SKM-1 (cell line): ENCODE data around the gene KLHL10.

Experiments used
- DNase-seq: peaks from one replicate; lab custom pipeline; 2025; ENCODE audit not compliant: unreplicated experiment; lab: John Stamatoyannopoulos, UW

Gene KLHL10

DNA sequence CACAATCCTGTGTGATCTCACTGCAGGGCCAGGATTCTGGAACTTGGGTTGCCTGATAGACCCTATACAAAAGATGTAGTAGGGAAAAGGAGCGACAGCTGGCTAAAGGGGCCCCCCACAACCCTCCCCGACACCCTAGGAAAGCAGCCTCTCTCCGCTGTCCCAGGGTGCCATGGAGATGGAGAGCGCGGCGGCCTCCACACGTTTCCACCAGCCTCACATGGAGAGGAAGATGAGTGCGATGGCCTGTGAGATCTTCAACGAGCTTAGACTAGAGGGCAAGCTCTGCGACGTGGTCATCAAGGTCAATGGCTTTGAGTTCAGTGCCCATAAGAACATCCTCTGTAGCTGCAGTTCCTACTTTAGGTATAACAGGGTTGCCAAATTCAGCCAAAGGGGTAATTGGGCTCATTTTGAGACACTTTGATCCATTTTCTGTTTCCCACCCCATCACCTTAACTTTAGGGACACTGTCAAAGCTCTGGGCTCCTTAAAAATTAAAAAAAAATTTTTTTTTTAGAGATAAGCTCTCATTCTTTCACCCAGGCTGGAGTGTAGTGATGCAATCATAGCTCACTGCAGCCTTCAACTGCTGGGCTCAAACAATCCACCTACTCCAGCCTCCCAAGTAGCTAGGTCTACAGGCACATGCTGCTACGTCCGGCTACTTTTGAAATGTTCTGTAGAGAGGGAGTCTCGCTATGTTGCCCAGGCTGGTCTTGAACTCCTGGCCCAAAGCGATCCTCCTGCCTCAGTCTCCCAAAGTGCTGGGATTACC is at the start of gene KLHL10:
TSS of gene KLHL10 (plus strand) at position 65 of the 778 bp plus-strand sequence. CDS start at position 173, 108 bp downstream.
- DNase-seq = no peak

DNA sequence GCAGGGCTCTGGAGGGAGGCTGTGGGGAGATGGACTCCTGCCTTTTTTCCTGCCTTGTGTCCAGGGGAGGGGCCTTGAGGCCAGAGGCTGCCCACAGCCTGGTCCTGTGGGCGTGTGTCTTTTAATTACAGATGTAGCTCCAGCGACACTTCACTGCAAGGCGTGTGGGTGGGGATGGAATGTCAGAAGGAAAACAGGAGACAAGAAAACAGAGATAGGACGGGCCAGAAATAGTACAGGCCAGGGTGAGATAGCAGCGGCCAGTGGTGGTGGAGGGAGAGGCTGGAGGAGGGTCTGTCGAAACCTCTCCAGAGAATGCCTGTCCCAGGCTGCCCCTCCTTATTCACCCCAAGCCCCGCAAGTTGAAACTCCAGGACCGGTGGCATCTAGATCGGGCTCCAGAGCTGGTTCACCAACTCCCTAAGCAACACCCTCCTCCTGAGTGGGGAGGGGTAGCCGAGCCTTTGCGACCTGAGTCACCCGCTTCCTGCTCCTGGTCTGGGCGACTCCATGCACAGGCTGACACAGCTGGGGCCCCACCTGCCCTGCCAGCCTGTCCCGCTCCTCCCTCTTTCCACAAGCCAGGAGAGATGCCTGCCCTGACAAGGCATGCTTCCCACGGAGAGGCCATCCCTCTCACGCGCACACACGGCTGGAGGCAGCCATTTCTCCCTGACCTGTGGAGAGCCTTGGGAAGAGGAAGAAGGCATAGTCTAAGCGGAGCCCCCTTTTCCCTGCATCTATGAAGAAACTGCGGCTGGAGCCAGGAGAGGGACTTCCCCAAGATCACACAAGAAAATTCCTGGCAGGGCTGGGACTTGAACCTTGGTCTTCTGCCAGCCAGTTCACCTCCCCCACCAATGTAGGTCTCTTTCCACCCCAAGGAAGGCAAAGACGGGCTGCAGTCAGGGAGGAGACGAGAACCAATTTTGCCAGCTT is 44.5 kb upstream of the KLHL10 start:
- DNase-seq = no peak

DNA sequence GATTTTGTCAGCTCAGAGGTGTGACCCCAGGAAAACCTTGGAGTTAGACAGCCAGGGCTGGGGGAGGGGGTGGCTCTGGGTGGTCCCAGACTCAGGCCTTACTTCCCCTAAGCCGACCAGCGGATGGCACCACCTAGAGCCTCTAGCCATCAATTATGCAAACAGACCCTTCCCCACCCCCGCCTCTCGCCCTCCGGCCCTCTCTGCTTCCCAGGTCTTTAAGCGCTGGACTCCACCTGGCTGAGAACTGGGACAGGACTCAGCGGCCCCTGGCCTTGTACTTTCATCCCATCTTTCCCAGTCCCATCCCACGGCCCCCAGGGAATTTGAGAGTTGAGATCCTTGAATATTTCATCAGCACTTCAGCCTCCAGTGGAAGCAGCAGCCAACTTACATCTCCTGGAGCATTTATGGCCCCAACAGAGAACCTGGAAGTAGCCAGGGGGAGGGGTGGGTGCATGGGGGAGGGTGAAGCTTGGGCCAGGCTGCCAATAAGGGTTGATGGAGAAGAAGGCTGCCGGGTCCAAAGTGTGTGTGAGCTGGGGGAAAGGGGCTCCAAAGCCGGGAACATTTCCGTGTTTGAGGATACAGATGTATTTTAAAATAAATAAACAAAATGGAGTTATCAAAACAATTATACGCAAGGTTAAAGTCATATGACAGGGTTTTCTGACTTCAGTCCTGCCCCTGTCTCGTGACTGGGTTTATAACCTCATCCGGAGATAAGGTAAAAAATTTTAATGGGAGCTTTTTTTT is 43.7 kb upstream of the KLHL10 start:
- DNase-seq = no peak

DNA sequence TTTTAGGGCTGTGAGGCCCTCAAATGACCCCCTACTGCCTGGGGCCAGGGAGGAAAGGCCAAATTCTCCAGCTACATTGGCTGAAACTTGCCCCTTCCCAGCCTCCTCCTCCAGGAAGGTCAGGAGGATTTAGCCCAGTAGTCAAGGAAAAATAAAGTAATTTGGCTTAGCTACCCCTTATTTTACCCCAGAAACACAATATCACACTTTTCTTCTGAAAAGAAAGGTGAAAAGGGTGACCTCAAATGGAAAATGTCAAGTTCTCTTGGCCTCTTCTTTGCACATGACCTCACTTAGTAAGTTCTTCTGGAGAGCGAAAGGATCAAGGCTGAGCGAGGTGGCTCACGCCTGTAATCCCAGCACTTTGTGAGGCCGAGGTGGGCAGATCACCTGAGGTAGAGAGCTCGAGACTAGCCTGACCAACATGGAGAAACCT is 43.1 kb upstream of the KLHL10 start:
- no peak for DNase-seq

DNA sequence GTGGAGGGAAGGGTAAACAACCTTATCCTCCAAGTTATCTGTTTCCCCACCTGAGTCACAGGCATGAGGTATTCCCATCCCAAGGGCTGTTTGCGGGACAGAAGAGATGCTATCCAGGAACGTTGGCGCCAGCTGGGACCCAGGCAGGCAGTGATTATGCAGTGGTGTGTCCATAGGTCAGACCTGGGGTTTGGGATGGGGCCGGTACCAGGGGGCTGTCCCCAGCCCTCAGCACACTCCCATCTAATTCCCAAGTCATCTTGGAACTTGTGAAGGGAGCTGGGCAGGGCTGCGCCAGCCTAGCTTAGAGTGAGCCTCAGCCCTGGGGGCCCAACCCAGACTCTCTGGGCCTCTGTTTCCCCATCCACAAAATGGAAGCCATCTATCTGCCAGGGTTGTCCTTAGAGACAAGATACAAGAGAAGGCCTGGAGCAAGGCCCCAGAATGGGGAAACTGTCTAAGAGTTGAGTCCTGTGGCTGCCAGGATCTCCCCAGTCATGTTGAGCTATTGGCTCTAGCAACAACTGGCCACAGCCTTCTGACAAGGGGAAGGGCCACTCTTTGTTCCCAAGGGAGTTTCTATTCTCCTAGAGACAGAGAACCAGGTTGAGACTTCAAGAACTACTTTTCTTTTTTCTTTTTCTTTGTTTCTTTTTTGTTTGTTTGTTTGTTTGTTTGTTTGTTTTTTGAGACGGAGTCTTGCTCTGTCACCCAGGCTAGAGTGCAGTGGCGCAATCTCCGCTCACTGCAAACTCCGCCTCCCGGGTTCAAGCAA is 41.3 kb upstream of the KLHL10 start:
- DNase-seq = no peak

DNA sequence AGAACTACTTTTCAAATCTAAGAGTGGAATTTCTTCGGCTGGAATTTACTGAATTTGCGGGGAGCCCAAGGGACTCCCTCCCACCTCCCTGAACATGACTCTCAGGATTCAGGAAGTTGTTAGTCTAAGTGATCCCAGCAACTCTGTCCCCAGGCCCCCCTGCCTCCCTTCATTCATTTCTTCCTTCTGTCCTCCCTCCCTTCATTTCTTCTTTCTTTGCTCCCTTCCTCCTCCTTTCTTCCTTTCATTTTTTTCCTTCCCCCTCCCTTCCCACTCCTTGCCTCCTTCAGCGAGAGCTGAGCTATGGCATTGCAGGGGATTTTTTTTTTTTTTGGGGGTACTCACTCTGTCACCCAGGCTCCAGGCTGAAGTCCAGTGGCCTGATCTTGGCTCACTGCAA is 40.2 kb upstream of the KLHL10 start:
- DNase-seq = no peak

DNA sequence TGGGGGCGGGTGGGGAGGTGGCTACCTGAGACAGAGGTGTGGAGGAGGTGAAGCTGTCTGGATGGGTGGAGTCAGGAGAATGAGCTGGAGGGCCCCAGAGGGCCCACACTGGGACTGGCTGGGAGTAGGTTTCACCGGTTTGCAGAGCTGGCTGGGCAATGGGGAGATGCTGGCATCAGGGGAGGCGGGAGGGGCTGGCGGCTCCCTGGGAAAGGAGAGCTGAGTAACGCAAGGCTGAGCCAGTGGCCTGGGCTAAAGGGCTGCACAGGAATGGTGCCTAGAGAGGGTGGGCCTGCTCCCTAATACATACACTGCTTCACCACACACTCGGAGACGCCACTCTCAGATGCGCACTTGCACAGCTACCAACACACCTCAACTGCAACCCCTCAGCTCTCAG is 38.3 kb upstream of the KLHL10 start:
- DNase-seq = no peak

DNA sequence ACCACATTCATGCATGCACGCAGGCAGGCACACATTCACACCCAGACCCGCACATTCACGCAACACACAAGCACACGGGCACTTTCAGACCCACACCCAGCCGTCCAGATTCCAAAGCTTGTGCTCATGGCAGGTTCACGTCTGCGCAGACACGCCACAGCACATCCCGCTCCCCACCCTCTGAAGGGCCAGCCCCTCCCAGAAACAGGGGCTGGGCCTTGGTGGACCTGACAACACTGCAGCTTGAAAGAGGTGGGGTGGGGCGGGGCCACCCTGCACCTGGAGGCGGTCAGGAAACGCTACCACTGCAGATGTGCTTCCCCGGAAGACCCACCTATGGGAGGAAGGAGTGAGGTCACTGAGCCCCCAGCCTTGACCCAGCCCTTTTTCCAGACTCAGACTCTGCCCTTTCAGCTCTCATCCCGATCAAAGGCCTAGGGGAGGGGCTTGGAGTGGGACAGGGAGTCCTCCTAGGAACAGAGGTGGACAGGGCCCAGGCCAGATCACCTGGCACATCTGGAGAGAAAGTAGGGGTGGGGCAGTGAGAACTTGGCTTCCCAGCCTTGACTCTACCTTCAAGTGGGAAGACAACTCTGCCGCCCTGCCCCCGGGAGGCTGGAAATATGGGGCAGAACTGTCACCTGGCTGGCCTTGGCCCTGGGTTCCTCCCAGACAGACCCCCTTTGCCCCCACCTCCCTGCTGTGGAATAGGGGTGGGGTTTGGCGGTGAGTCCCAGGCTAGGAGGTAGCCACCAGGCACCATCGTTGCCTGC is 36.8 kb upstream of the KLHL10 start:
- no peak for DNase-seq

DNA sequence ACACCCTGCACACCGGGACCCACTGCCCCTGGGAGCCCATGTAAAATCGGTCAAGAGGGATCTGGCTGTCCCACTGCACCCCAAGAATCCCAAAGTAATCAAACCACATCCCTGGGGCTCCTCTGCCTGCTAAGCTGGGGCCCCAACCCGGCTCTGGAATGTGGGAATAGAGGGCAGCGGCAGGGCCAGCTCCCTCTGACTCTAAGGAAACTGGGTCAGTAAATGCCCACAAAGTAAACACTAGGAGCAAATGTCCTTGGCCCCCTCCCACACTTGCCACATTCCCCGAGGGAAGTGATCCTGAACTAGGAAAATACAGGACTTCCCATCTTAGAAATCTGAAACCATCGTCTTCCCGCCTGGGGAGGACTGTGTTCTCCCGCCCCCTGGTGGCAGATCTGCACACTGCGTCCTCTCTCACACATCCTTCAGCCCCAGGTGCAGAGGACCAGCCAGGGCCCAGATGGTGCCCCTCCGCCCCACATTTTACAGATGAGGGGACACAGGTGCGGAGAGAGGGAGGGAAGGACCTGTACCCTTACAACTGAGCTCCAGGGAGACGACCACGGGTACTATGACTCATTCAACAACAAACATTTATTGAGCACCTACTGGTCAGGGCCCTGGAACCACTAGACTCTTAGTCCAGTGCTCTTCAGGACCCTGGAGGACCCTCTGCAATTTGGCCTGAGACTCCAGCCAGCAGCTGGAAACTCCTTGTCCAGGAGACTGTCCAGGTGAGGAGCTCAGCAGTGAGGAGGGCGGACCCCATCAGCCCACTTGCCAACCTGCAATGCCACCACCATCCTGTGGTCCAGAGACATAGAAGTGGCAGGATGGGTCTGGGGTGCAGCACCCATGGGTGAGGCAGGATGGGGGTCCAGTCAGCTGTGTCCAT is 36.0 kb upstream of the KLHL10 start:
- peak; percentile 48 for DNase-seq

DNA sequence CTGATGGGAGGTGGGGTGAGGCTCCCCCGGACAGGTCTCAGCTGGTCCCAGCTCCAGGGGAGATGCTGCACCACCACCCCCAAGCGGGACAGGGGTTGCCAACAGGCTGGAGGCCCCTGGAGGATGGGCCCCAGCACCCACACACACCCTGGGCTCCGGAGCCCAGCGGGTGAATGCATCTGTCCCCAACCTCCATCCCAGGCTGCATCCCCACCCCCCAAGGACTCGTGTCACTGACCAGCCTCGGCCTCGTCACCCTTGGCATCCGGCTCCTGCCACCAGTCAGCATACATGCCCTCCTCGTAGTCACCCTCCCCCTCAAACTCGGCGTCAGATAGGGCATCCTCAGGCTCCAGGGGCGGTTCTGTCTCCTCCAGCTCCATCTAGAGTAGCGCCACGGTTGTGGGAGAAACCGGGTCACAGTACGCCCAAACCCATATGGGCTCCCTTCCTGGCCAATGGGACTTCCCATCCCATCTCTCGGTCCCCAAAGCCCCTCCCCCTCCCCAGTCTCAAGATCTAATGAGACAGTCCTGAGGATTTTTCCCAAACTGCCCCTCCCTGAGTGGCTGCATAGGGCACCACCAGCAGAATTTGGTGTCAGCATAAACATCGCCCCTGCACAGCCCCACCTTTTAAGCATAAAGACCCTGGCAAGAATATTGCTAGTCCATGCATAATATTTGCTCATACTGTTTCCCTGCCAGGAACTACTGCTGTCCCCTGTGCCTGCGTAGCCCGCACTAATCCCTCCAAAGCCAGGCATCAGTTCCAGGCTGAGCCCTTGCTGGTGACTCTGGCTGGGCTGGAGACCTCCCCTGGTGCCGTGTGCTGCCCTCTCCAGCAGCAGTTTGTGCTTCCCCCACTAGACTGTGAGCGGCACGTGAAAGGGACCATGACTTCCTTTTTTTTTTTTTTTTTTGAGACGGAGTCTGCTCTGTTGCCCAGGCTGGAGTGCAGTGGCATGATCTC is 34.3 kb upstream of the KLHL10 start:
- DNase-seq = no peak

DNA sequence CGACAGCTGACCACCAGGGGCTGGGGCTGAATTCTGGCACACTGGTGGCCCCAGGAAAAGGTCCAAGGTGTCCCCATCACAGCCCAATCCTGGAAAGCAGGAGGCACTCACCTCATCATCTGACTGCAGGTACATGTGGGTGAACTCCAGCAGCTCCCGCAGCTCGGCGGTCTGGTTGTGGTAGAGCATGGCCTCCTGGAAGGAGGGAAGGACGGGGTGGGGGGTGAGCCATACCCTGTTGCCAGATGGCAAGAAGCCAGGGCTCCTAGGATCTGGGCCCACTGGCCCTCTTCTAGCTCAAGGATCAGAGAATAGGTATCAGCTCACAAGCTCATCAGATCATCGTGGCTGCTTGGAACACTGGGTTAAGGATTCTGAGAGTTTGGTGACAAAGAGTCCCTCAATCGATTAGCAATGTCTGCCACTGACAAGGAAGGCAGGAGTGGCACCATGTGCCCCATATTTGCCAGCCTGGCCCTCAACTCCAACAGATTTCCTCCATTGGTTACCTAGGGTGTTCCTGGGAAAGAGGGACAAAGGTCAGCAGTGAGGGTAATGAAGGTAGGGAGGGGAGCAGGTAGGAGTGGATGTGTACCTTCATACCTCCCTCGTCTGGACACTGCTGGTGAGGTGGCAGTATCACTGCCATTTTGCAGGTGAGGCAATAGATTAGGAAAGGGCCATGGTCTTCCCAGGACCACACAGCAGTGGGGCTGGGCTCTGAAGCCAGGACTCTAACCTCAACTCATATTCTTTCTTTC is 30.8 kb upstream of the KLHL10 start:
- DNase-seq = no peak

DNA sequence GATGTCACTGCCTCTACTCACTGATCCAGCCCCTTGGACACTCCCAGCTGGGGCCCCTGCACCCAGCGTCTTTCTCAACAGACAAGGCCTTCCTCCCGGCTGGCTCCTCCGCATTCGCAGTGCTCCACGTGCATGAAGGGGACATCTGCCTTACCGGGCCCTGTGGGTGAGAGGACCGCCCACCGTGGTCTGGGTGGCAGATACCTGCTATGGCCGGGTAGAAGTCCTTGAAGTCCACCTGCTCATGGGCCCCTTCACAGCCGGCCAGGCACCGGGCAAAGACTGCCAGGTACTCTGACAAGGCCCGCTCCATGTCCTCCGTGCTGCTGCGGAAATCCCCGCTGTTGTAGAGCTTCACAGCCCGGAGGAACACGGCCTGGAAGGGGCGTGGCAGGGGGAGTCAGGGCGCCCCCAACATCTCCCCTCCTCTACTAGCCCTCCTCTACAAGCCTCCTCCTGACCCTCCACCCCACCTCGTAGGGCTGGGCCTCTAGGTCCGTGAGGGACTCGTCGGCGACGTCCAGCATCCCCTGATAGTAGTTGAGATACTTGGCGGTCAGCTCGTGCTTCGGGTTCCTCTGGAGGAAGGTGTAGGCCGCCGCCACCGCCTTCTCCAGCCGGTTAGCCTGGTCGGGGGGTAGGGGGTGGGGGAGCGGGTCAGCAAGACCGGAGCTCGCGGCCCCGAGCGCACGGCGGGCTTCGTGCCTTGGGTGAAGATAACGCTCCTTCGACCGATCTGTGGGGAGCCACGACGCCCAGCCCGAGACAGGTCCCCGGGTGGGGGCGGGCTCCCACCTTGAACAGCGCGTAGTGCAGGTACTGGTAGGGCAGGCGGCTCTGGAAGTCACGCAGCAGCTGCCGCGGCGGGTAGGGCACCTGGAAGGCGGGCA is 26.7 kb upstream of the KLHL10 start:
- DNase-seq = no peak

DNA sequence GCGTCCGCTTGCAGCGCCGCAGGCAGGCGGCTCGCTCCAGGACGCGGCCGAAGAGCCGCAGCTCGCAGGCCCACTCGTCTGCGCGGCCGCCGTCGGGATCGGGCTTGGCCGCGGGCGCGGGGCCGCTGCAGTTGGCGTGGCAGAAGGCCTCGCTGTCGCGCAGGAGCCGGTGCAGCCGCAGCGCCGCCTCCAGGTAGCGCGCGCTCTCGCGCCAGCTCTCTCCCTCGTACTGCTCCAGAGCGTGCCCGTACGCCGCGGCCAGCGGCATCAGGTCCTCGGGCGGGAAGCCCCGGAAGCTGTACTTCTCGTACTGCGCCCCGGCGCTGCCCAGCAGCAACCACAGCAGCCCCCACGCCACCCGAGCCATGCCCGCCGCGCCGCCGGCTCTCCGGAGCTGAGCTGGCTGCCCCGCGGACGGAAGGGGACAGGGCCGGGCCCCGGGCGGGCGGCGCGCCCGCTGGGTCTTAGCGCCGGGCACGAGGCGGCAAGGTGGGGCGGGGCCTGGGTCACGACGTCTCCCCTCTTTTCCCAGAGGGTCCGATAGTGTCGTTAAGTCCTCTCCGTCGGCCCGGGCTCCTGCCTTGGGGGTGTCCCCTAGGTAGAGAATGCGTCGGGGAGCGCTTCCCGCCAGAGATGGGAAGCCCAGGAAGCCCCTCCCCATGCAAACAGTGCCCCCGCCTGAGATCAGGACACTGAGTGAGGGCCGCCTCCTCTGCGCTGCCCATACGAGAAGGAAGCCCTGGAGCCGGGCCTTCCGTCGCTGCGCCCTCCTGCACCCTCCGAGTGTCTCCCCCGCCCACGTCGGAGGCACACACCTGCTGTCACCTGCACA is 25.9 kb upstream of the KLHL10 start, which contains the start of gene P3H4:
TSS of gene P3H4 (minus strand) at position 401 of the 832 bp plus-strand sequence. CDS start at position 367, 34 bp downstream.
- peak; percentile 21 for DNase-seq

DNA sequence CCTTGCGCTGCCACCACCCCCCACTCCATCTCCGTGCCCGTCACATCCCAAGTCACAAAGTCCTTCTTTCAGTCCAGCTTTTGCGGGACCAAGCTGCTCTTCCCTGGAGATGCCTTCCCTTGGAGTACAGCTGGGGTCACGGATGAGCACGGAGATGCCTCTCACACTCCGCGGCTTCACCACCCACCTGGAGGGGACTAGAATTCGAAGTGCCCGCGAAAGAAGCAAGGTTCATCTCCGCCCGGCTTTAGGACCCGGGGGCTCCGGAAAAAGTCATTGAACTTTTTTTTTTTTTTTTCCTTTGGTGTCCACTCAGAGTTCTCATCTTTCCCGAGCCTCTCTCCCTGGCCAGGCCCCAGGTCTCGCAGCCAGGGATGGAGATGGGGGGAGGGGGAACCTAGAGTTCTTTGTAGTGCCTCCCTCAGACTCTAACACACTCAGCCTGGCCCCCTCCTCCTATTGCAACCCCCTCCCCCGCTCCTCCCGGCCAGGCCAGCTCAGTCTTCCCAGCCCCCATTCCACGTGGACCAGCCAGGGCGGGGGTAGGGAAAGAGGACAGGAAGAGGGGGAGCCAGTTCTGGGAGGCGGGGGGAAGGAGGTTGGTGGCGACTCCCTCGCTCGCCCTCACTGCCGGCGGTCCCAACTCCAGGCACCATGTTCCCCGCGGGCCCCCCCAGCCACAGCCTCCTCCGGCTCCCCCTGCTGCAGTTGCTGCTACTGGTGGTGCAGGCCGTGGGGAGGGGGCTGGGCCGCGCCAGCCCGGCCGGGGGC is 25.1 kb upstream of the KLHL10 start, which contains the start of gene FKBP10:
TSS of gene FKBP10 (plus strand) at position 624 of the 771 bp plus-strand sequence. CDS start at position 655, 31 bp downstream.
- DNase-seq = no peak
